ENCODE measurements around the gene DAB2IP.

DNA sequence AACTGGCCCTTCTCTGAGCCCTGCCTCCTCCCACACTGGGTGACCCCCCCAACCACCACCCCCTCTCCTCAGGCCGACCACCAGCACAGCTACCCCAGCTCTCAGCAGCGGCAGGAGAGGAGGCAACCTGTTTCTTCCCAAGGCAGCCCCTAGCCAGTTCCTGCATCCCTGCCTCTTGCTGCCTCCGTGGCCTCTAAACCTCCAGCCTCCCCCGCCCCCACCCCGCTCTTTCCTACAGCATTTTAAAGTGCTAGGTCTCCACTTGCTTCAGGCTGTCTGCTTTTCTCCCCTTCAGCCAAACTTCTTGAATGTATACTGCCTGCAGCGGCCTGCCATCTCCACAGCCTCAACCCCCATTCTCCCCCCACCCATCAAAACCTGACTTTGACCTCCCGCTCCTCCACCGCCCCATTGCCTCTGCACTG is 135.6 kb downstream of the DAB2IP start:
- TF ChIP-seq, protein P1, sequence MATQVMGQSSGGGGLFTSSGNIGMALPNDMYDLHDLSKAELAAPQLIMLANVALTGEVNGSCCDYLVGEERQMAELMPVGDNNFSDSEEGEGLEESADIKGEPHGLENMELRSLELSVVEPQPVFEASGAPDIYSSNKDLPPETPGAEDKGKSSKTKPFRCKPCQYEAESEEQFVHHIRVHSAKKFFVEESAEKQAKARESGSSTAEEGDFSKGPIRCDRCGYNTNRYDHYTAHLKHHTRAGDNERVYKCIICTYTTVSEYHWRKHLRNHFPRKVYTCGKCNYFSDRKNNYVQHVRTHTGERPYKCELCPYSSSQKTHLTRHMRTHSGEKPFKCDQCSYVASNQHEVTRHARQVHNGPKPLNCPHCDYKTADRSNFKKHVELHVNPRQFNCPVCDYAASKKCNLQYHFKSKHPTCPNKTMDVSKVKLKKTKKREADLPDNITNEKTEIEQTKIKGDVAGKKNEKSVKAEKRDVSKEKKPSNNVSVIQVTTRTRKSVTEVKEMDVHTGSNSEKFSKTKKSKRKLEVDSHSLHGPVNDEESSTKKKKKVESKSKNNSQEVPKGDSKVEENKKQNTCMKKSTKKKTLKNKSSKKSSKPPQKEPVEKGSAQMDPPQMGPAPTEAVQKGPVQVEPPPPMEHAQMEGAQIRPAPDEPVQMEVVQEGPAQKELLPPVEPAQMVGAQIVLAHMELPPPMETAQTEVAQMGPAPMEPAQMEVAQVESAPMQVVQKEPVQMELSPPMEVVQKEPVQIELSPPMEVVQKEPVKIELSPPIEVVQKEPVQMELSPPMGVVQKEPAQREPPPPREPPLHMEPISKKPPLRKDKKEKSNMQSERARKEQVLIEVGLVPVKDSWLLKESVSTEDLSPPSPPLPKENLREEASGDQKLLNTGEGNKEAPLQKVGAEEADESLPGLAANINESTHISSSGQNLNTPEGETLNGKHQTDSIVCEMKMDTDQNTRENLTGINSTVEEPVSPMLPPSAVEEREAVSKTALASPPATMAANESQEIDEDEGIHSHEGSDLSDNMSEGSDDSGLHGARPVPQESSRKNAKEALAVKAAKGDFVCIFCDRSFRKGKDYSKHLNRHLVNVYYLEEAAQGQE (IDR thresholded peaks at IDR 0.05; ENCODE audit: borderline replicate concordance), result no peak
- TF ChIP-seq EZH2 (IDR thresholded peaks at IDR 0.05; ENCODE audit: borderline replicate concordance, insufficient read depth, low read length, poor library complexity, severe bottlenecking), result no peak
- TF ChIP-seq, protein P2, sequence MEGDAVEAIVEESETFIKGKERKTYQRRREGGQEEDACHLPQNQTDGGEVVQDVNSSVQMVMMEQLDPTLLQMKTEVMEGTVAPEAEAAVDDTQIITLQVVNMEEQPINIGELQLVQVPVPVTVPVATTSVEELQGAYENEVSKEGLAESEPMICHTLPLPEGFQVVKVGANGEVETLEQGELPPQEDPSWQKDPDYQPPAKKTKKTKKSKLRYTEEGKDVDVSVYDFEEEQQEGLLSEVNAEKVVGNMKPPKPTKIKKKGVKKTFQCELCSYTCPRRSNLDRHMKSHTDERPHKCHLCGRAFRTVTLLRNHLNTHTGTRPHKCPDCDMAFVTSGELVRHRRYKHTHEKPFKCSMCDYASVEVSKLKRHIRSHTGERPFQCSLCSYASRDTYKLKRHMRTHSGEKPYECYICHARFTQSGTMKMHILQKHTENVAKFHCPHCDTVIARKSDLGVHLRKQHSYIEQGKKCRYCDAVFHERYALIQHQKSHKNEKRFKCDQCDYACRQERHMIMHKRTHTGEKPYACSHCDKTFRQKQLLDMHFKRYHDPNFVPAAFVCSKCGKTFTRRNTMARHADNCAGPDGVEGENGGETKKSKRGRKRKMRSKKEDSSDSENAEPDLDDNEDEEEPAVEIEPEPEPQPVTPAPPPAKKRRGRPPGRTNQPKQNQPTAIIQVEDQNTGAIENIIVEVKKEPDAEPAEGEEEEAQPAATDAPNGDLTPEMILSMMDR (IDR thresholded peaks at IDR 0.05; ENCODE audit: poor library complexity, severe bottlenecking), result no peak
- TF ChIP-seq POLR2AphosphoS5 (IDR thresholded peaks at IDR 0.05), result no peak
- no peak for TF ChIP-seq SMC3 (conservative IDR thresholded peaks at IDR 0.05; ENCODE audit: poor library complexity)
- TF ChIP-seq RAD21 (conservative IDR thresholded peaks at IDR 0.05), result no peak
- TF ChIP-seq TAF1 (IDR thresholded peaks at IDR 0.05; ENCODE audit: low read depth), result no peak

Measured in neural cell (in vitro differentiated cells).